ENCODE results near the gene ENPP3.
A peak's percentile ranks its signal among the peaks of the same experiment; 100 is the strongest.

Gene ENPP3

GRCh38 chr6:131641554-131641953, 4.5 kb downstream of the ENPP3 start:
- no peak overlapping the region for H3K4me3 ChIP-seq (ENCODE audit: low read depth, low read length)
- no peak for DNase-seq (ENCODE audit: low read depth)

GRCh38 chr6:131642565-131642964, 5.5 kb downstream of the ENPP3 start:
- no peak for DNase-seq (ENCODE audit: low read depth)

GRCh38 chr6:131642987-131643611, 6.0 kb downstream of the ENPP3 start:
- DNase-seq (ENCODE audit: low read depth) = no peak
- no peak overlapping the region for H3K4me3 ChIP-seq (ENCODE audit: low read depth, low read length)

More at GRCh38 chr6:131642565-131642964, 5.5 kb downstream of the ENPP3 start:
- H3K4me3 ChIP-seq (ENCODE audit: low read depth, low read length) = no peak overlapping the region

GRCh38 chr6:131643855-131644460, 6.9 kb downstream of the ENPP3 start:
- DNase-seq (ENCODE audit: low read depth) = no peak

GRCh38 chr6:131644921-131645320, 7.8 kb downstream of the ENPP3 start:
- DNase-seq (ENCODE audit: low read depth) = no peak

More at GRCh38 chr6:131643855-131644460, 6.9 kb downstream of the ENPP3 start:
- H3K4me3 ChIP-seq (ENCODE audit: low read depth, low read length) = no peak overlapping the region

GRCh38 chr6:131645846-131646245, 8.7 kb downstream of the ENPP3 start:
- DNase-seq (ENCODE audit: low read depth) = no peak

More at GRCh38 chr6:131644921-131645320, 7.8 kb downstream of the ENPP3 start:
- no peak overlapping the region for H3K4me3 ChIP-seq (ENCODE audit: low read depth, low read length)

GRCh38 chr6:131646249-131646670, 9.2 kb downstream of the ENPP3 start:
- H3K4me3 ChIP-seq (ENCODE audit: low read depth, low read length) = no peak overlapping the region
- DNase-seq (ENCODE audit: low read depth) = no peak

More at GRCh38 chr6:131645846-131646245, 8.7 kb downstream of the ENPP3 start:
- no peak overlapping the region for H3K4me3 ChIP-seq (ENCODE audit: low read depth, low read length)

GRCh38 chr6:131651782-131652181, 14.7 kb downstream of the ENPP3 start:
- no peak for DNase-seq (ENCODE audit: low read depth)
- no peak overlapping the region for H3K4me3 ChIP-seq (ENCODE audit: low read depth, low read length)

GRCh38 chr6:131652472-131652871, 15.4 kb downstream of the ENPP3 start:
- no peak overlapping the region for H3K4me3 ChIP-seq (ENCODE audit: low read depth, low read length)
- no peak for DNase-seq (ENCODE audit: low read depth)

GRCh38 chr6:131654326-131654725, 17.2 kb downstream of the ENPP3 start:
- H3K4me3 ChIP-seq (ENCODE audit: low read depth, low read length) = no peak overlapping the region

GRCh38 chr6:131655387-131655786, 18.3 kb downstream of the ENPP3 start:
- no peak overlapping the region for H3K4me3 ChIP-seq (ENCODE audit: low read depth, low read length)
- no peak for DNase-seq (ENCODE audit: low read depth)

More at GRCh38 chr6:131654326-131654725, 17.2 kb downstream of the ENPP3 start:
- no peak for DNase-seq (ENCODE audit: low read depth)

GRCh38 chr6:131655951-131656350, 18.8 kb downstream of the ENPP3 start:
- H3K4me3 ChIP-seq (ENCODE audit: low read depth, low read length) = no peak overlapping the region
- no peak for DNase-seq (ENCODE audit: low read depth)

- DNase-seq (ENCODE audit: low read depth) = no peak
- H3K4me3 ChIP-seq (ENCODE audit: low read depth, low read length) = no peak overlapping the region
Observed at GRCh38 chr6:131656667-131657066, 19.6 kb downstream of the ENPP3 start.

GRCh38 chr6:131657222-131657621, 20.1 kb downstream of the ENPP3 start:
- H3K4me3 ChIP-seq (ENCODE audit: low read depth, low read length) = no peak overlapping the region
- DNase-seq (ENCODE audit: low read depth) = no peak

- H3K4me3 ChIP-seq (ENCODE audit: low read depth, low read length) = no peak overlapping the region
- no peak for DNase-seq (ENCODE audit: low read depth)
Observed at GRCh38 chr6:131657630-131658111, 20.6 kb downstream of the ENPP3 start.

- DNase-seq (ENCODE audit: low read depth) = no peak
- H3K4me3 ChIP-seq (ENCODE audit: low read depth, low read length) = no peak overlapping the region
Observed at GRCh38 chr6:131658287-131658686, 21.2 kb downstream of the ENPP3 start.

GRCh38 chr6:131660195-131660594, 23.1 kb downstream of the ENPP3 start:
- no peak overlapping the region for H3K4me3 ChIP-seq (ENCODE audit: low read depth, low read length)
- DNase-seq (ENCODE audit: low read depth) = peak; percentile 15

GRCh38 chr6:131663578-131664165, 26.6 kb downstream of the ENPP3 start:
- H3K4me3 ChIP-seq (ENCODE audit: low read depth, low read length) = no peak overlapping the region
- DNase-seq (ENCODE audit: low read depth) = no peak

- H3K4me3 ChIP-seq (ENCODE audit: low read depth, low read length) = no peak overlapping the region
- no peak for DNase-seq (ENCODE audit: low read depth)
Observed at GRCh38 chr6:131669891-131670290, 32.8 kb downstream of the ENPP3 start.

GRCh38 chr6:131673184-131673583, 36.1 kb downstream of the ENPP3 start:
- DNase-seq (ENCODE audit: low read depth) = no peak
- no peak overlapping the region for H3K4me3 ChIP-seq (ENCODE audit: low read depth, low read length)

- H3K4me3 ChIP-seq (ENCODE audit: low read depth, low read length) = no peak overlapping the region
- no peak for DNase-seq (ENCODE audit: low read depth)
Observed at GRCh38 chr6:131678442-131678841, 41.3 kb downstream of the ENPP3 start.

Measured in skeletal muscle cell (primary cell).